Hematopoietic multipotent progenitor cell treated with erythropoietin and hydrocortisone succinate and interleukin-3 and kit ligand, for 15 days (in vitro differentiated cells): ENCODE measurements around the gene PRR12.
A peak's percentile ranks its signal among the peaks of the same experiment; 100 is the strongest.

ENCODE experiments used
- DNase-seq: peaks from one replicate; pipeline ENCODE4 v3.0.0-alpha.2; 2015; ENCODE audit warnings: low spot score

The PRR12 gene

DNA sequence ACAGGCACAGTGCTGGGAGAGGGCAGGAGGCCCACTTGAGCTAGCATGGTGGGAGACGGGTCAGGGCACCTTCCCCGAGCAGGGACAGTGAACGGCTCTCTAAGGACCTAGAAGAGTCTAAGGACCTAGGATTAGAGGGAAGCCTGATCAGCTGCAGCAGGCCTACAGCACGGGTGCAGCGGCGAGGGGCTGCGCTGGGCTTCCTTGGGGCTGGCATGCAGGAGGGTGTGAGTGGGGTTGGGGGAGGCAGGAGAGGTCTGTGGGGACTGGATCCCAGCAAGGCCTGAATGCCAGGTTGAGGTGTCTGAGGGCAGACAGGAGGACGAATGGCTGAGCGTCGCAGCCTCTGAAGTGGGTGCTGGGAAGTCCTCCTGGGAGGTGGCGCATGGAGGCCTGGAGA lies 54.6 kb downstream of the PRR12 start:
- no peak for DNase-seq

DNA sequence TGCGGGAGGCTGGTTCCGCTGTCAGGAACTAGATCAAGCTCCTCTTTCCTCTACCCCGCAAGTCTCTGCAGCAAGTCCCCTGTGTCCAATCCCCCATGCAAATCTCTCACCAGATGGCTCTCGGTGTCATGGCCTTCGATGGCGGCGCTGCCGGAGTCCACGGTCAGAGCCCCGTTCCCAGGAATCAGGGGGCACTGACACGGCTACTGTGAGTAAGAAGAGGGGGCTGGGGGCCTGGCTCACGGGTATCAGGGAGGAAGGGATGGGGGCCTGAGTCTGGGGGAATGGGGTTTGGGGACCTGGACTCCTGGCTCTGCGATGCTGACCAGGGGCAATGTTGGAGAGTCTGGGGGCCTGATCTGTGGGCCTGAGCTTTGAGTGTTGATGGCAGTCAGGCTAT lies 55.0 kb downstream of the PRR12 start:
- no peak for DNase-seq

DNA sequence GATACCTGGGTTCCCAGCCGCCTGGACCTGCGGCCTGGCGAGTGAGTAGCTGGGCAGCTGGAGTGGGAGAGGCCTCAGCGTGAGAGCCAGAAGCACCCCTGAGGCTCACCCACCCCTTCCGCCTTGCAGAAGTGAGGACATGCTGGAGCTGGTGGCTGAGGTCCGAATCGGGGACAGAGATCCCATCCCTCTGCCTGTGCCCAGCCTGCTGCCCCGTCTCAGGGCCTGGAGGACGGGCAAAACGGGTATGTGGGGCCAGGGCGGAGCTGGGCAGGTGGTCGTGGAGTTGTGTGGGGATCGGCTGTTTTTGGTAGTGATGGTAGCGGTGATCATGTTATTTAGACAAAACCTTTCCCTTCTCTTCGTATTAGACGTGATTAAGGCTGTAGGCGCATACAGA lies 55.6 kb downstream of the PRR12 start:
- DNase-seq = no peak

DNA sequence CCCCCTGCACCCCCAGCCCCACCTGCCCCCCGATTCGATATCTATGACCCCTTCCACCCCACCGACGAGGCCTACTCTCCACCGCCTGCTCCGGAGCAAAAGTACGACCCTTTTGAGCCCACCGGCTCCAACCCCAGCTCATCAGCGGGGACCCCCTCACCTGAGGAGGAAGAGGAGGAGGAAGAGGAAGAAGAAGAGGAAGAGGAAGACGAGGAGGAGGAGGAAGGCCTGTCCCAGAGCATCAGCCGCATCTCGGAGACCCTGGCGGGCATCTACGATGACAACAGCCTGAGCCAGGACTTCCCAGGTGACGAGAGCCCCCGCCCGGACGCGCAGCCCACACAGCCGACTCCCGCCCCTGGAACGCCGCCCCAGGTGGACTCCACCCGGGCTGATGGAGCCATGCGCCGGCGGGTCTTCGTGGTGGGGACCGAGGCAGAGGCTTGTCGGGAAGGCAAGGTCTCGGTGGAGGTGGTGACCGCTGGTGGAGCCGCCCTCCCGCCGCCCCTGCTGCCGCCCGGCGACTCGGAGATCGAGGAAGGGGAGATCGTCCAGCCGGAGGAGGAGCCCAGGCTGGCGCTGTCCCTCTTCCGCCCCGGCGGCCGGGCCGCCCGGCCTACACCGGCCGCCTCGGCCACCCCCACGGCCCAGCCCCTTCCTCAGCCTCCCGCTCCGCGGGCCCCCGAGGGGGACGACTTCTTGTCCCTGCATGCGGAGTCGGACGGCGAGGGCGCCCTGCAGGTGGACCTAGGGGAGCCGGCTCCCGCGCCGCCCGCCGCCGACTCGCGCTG lies 60.2 kb downstream of the PRR12 start:
- no peak for DNase-seq

DNA sequence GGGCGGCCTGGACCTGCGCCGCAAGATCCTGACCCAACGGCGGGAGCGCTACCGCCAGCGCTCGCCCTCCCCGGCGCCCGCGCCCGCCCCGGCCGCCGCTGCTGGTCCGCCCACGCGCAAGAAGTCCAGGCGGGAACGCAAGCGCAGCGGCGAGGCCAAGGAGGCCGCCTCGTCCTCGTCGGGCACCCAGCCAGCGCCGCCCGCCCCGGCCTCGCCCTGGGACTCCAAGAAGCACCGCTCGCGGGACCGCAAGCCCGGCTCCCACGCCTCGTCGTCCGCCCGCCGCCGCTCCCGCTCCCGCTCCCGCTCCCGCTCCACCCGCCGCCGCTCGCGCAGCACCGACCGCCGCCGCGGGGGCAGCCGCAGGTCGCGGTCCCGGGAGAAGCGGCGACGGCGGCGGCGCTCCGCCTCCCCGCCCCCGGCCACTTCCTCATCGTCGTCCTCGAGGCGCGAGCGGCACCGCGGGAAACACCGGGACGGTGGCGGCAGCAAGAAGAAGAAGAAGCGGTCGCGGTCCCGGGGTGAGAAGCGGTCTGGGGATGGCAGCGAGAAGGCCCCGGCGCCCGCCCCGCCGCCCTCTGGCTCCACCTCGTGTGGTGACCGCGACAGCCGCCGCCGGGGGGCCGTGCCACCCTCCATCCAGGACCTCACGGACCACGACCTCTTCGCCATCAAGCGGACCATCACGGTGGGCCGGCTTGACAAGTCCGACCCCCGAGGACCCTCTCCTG lies 61.0 kb downstream of the PRR12 start:
- no peak for DNase-seq

DNA sequence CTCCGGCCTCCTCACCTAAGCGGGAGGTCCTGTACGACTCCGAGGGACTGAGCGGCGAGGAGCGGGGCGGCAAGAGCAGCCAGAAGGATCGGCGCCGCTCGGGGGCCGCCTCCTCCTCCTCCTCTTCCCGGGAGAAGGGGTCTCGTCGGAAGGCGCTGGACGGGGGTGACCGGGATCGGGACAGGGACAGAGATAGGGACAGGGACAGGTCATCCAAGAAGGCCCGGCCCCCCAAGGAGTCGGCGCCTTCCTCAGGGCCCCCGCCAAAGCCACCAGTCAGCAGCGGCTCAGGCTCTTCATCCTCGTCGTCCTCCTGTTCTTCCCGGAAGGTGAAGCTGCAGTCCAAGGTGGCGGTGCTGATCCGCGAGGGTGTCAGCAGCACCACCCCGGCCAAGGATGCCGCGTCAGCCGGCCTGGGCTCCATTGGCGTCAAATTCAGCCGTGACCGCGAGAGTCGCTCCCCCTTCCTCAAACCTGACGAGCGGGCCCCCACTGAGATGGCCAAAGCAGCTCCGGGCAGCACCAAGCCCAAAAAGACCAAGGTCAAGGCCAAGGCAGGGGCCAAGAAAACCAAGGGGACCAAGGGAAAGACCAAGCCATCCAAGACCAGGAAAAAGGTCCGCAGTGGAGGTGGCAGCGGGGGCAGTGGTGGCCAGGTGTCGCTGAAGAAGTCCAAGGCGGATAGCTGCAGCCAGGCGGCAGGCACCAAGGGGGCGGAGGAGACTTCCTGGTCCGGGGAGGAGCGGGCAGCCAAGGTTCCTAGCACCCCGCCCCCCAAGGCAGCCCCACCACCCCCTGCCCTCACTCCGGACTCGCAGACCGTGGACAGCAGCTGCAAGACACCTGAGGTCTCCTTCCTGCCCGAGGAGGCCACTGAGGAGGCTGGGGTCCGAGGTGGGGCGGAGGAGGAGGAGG lies 61.8 kb downstream of the PRR12 start:
- DNase-seq = no peak

DNA sequence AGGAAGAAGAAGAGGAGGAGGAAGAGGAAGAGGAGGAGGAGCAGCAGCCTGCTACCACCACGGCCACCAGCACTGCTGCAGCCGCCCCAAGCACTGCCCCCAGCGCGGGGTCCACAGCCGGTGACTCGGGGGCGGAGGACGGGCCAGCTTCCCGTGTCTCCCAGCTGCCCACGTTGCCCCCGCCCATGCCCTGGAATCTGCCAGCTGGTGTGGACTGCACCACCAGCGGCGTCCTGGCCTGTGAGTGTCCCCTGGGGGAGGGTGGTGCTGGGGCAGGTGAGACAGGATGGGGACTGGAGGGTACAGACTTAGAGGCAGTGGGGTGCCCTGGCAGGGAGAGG lies 62.5 kb downstream of the PRR12 start:
- no peak for DNase-seq

DNA sequence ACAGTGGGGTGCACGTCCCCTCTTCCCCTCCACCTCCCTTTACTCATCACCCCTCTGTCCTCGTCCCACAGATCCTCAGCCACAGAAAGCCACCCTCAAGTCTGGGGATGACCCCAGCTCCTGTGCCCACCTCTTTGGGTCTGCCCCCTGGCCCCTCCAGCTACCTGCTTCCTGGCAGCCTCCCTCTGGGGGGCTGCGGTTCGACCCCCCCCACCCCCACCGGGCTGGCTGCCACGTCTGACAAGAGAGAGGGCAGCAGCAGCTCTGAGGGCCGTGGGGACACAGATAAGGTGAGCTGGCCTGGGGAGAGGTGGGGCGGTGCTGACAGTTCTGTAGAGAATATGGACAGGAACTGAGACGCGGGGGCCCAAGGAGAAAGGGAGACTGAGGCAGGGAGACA lies 63.6 kb downstream of the PRR12 start:
- DNase-seq = no peak

DNA sequence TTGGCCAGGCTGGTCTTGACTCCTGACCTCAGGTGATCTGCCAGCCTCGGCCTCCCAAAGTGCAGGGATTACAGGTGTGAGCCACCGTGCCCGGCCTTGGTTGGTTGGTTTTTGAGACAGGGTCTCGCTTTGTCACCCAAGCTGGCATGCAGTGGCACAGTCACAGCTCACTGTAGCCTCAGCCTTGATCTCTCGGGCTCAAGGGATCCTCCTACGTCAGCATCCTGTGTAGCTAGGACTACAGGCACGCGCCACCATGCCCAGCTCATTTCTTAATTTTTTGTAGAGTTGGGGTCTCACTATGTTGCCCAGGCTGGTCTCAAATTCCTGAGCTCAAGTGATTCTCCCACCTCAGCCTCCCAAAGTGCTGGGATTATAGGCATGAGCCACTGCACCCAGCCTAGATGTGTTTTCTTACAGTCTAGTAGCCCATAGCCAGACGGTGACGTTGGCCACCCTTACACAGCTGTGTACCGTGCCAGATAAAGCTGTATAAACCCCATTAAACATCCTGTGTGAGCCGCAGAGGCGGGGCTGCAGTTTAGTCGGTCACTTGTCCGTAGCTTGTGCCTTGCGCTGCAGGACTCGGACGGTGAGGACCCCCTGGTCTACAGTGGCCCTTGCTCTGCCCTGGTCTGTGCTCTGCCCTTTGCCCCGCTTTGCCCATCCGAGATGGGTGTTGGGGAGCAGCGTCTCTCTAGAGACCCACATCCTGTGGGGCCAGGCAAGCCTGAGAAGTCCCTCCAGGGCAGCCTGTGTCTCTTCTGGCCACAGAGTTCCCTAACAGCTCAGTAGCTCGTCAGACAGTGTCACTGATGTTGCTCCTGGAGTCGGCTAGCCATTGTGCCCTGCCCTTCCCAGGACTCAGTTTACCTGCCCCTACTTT lies 64.8 kb downstream of the PRR12 start:
- no peak for DNase-seq

DNA sequence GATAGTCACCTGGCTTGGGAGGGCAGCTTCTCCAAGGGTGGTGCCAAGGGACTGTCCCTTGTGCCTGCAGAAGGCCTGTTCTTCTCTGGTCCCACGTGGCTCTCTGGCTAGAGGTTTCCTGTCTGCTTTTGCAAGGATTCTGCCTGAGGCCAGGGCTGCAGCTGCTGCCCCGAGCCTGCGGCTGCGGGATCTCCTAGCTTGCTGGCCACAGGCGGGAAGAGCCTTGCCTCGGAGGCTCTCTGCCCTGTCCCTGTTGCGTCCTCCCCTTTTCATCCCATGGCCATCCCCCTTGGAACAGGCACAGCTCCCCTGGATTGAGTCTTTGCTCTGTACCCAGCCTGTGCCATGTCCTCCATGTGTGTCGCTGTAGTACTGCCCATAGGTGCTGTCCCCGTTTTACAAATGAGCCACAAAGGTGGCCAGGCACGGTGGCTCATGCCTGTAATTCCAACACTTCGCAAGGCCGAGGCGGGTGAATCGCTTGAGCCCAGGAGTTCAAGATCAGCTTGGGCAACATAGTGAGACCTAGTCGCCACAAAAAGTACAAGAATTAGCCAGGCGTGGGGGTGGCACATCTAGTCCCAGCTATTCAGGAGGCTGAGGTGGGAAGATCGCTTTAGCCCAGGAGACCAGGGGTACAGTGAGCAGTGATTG lies 65.6 kb downstream of the PRR12 start:
- DNase-seq = no peak

DNA sequence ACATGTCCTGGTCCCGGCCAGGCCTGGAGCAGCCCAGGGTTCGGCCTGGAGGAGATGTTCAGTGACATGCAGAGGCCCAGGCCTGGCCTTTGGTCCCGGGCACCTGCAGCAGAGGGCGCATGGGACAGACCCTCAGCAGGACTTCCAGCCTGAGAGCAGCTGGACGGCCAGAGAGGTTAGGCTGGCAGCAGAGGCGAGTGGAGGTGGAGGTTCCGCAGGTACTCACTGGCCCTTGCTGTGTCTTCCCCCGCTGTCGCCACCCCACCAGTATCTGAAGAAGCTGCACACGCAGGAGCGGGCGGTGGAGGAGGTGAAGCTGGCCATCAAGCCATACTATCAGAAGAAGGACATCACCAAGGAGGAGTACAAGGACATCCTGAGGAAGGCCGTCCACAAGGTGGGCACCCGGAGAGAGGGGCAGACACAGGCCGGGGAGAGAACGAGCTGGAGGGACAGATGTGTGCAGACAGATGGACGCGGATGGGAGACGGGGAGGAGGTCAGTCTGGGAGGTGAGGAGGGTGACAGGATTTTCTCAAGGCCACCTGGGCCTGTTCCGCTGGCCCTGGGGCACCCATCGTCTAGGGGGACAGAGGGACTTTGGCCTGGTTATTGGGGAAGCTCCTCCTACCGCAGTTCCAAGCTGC lies 66.6 kb downstream of the PRR12 start:
- no peak for DNase-seq

DNA sequence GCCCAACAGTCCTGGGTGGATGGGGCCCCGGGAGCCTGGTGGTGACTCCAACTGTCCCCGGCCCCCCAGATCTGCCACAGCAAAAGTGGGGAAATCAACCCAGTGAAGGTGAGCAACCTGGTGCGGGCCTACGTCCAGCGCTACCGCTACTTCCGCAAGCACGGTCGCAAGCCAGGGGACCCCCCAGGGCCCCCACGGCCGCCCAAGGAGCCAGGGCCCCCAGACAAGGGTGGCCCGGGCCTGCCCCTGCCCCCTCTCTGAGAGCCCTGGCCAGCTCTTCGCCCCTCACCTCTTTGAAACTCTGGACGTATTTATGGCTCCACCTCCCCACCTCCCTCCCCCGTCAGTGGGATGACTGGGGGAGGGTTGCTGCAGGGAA lies 67.1 kb downstream of the PRR12 start:
- DNase-seq = no peak

DNA sequence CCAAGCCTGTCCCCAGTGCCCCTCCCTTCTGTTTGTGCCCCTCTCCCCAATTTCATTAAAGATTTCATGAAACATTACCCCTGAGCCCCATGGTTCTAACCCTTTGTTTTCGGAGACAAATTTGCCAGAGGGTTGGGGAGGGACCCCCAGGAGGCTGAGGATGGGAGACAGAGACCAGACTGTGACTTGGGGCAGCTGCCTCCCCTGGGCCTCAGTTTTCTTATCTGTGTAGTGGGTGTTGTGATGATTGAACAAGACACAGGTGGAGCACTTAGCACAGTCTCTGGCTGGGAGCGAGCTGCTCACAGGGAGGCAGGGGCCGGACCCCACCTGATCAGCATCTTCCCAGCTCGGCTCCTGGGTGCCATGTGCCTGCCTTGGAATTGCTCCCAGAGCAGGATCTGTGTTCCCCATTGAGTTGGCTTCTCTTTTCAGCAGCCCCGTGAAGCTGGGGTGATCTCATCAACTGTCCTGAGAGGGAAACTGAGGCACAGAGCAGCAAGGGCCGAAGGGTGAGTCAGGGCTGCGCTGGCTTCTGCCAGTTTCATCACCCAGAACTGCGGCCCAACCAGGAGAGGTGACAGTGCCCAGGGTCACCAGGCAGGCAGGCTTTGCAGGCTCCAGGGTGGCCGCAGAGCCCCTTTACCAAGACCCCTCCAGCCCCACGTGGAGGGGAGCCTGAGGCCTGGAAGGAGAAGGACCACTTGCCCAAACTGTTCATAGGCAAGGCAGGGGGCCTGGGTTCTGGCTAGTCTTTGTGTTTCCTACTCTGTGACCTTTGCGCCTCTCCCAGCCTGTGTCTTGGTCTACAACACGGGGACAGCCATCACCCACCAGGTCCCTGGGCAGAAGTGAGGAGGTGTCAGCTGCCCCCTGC lies 67.8 kb downstream of the PRR12 start:
- no peak for DNase-seq

DNA sequence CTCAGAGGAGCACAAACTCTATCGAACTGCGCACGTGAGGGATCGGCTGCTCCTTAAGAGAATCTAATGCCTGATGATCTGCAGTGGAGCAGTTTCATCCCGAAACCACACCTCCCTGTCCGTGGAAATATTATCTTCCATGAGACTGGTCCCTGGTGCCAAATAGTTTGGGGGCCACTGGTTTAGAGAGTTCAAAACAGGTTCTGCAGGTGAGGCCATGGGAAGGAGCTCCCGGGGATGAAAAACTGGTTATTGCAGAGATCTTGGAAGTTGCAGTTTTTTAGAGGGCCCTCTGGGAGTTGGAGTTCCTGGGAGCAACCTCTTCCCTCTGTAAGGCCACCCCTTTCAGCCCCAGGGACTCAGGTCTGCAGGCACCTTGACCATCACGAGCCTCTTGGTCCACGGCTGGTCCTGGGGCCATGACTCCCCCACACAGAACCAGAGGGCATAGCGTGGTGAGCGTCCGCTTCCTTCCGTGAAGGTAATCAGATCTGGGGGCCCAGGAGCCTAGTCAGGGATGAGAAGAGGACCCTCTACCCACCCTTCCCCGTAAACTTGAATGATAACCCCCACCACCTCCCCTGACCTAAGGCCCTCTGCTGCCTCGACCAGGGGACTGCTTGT lies 69.5 kb downstream of the PRR12 start:
- no peak for DNase-seq

DNA sequence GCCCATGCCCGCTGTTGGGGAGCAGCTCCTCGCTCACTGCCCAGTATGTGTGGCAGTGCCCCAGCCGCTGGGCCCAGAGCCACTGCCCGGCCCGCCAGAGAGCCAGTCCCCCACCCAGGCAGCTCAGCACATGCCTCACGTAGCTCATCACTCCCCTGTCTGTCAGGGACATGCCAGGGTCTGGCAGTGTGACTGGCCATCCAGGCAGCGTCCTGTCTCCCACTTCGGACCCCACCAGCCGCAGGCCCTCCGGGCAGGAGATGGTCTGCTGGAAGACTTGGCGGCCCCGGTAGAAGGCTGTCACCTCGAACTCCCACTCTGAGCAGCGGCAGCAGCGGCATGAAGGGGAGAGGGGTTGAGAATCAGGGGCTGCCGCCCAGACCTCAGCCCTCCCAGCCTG lies 71.0 kb downstream of the PRR12 start:
- no peak for DNase-seq

DNA sequence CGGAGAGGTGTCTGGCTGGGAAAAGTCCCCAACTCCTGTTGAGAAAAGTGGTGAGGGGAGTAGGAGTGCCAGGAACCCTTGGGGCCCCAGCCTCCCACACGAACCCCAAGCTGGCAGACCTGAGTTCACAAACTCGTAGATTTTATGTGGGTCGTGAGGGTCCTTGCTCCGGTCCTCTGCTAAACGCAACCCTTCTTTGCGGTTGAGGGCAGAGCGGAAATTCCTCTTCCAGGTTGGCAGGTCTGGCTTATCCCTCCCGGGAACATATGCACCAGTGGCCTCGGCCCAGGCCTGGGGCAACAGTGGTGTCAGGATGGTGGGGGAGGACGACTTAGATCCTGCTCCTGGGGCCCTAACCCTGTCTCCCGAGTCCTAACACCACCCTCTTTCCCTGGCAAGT lies 72.2 kb downstream of the PRR12 start:
- no peak for DNase-seq

DNA sequence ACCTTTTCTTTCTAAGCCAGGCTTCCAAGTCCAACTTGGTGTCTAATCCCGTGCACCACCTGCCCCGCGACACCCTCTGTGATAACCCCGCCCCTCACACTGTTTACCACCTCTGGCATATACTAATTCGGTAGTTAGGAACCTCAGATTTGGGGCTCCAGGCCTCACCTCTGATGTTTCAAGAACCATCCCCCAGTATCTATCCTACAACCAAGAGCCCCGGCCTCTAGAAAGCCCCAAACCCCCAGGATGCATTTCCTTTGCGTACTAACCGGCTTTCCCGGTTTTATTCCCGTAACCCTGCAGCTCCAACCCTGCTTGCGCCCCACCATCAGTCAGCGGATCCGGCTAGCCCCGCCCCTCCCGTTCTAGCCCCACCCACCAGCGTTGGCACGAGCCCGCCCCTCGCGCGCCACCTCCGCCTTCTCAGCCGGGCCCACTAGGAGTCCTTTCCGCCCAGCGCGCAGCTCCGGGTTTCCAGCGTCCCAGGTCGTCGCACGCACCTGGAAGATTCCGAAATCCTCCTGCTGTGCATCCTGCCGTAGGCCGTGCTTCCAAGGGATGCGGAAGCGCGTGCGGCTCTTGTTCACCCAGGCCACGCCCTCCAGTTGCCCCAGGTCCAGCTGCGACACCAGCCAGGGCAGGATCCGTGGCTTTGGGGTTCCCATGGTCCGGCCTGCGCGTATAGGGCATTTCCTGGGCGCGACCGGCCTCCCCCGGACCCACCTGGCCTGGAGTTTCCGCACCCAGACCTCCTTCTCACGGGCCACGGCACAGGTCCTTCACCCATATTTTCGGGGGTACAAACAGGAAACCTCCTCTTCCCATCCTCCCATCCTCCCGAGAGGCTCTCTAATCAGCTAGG lies 73.4 kb downstream of the PRR12 start:
- peak; percentile 89 for DNase-seq

DNA sequence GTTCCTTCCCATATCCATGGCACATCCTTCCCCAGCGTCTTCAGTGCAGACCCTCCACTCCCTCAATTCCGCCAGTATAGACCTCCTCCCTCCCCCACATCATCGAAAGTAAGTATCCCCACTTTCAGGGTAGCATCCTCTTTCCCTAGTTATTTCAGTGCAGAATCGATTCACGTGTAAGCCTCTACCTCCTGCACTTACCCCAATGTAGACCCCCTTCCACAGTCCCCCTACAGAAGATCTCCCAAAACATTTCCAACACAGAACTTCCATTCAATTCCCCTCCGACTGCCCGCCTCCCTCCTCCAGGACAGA lies 74.0 kb downstream of the PRR12 start:
- DNase-seq = no peak
